Psoas muscle (tissue), 8 donors: ENCODE data around the gene KDM2A. TPM values are rescaled to one million over a fixed set of nuclear protein-coding genes. Genes with fewer than 3 reads are reported as not detected.

ENCODE experiments used
- ATAC-seq, 4 donors: fragments of 200-7000 bp; cut with Tn5 transposase; one replicate each; pipeline ENCODE4 v1.9.1; 2020; ENCODE audit warnings: moderate library complexity in 3 of 4, mild to moderate bottlenecking in 2 of 4
- DNase-seq, 2 donors: peaks; one replicate each; pipeline ENCODE4 v3.0.0-alpha.2; 2020
- H3K27ac ChIP-seq: fragments of 200-600 bp; one replicate; pipeline ENCODE4 v1.8.0; 2022
- H3K27me3 ChIP-seq, 3 donors: fragments of 200-600 bp in 1 of 3; one replicate each; pipeline versions ENCODE4 v1.6.1 to v1.8.0; 2013 to 2022; ENCODE audit warnings: low read length in 2 of 3, mild to moderate bottlenecking in 2 of 3, moderate library complexity in 1 of 3; ENCODE audit not compliant: insufficient read depth in 3 of 3
- H3K36me3 ChIP-seq, 2 donors: fragments of 200-600 bp in 1 of 2; one replicate each; pipeline versions ENCODE4 v1.6.1 to v1.8.0; 2013 to 2022; ENCODE audit warnings: low read depth in 1 of 2, mild to moderate bottlenecking in 1 of 2, moderate library complexity in 1 of 2; ENCODE audit not compliant: insufficient read depth in 1 of 2
- H3K4me1 ChIP-seq: fragments of 200-600 bp; one replicate; pipeline ENCODE4 v1.8.0; 2022
- H3K4me3 ChIP-seq: fragments of 200-600 bp; one replicate; pipeline ENCODE4 v1.8.0; 2022; ENCODE audit warnings: mild to moderate bottlenecking
- H3K9me3 ChIP-seq: fragments of 200-600 bp; one replicate; pipeline ENCODE4 v1.8.0; 2022
- CTCF ChIP-seq: fragments of 200-600 bp; IDR thresholded peaks from one replicate; pipeline ENCODE4 v1.8.0; 2022; ENCODE audit warnings: antibody characterized with exemption
- WGBS, 3 donors: extraction: QIAGEN DNeasy Blood & Tissue Kit; methylation state at CpG; one replicate each; pipeline versions ENCODE4 v1.1.6 to v1.1.7; 2013; 5-methylcytosine and 5-hydroxymethylcytosine counted together
- intact Hi-C, 2 donors: fragments of 100-400 bp; cut with DNase I; formaldehyde crosslinking; loops; one replicate each; pipeline versions ENCODE4 v1.11.0 to v1.14.2; 2022
- polyA plus RNA-seq, 3 donors: library from polyadenylated mRNA; stranded (reverse); fragments of 200-250 nt; gene quantifications; one replicate each; pipeline ENCODE4 v1.2.3, GENCODE V29; 2013
- total RNA-seq, 4 donors: library from RNA; stranded (reverse); fragmentation: NEBNext Ultra II Directional in 2 of 4; extraction: Animal tissue kit (Norgen Biotek cat#: 25700) in 2 of 4; gene quantifications; one replicate each; pipeline versions ENCODE4 v1.2.1 to v1.2.4, GENCODE V29; 2021 to 2023
- donor health status: healthy with polysubstance abuse.
- donor health status: DM: no; HTN: no; CAD: no; lungs with moderate emphysema.
- donor health status: Bipolar disorder and iron deficiency.
- donor health status: healthy.
- donor health status: DM: yes; HTN: yes; CAD: no.
- donor health status: DM: no; HTN: no; CAD: no.
- donor health status: DM: no; HTN: no; CAD: no.
- donor health status: DM: yes; HTN: yes; CAD: no.

KDM2A gene
- total and polyA plus RNA-seq, 7 donors: 26.6 to 67.9 (median 52.4) TPM

- Histone ChIP-seq H3K4me1 (peaks cover 26% of the 10 kb centered on the region), H3K36me3 (peaks cover 0 to 36% of the 10 kb centered on the region in 2 donors), H3K4me3 (no peak overlapping the region), H3K9me3 (peaks cover 6% of the 10 kb centered on the region), H3K27ac (no peak overlapping the region), H3K27me3 (no peaks in the 10 kb centered on the region)
- peak; percentile 17 to 61 for DNase-seq
- TF ChIP-seq CTCF: no peak
- intact Hi-C loops: no loop called here
- no peak for ATAC-seq
- 90 to 92% (median 90%) methylated on average over 33 of the region's 33 CpGs for WGBS, 3 donors
Observed at GRCh38 chr11:67291481-67292381, 172.7 kb downstream of the KDM2A start.

GRCh38 chr11:67292671-67293070 lies 173.6 kb downstream of the KDM2A start:
- no peak for DNase-seq
- intact Hi-C loops: no loop called here
- peaks cover 0 to 33% of the 10 kb centered on the region in 2 donors for H3K36me3 ChIP-seq
- H3K27me3 ChIP-seq: no peaks in the 10 kb centered on the region
- H3K4me1 ChIP-seq: peaks cover 22% of the 10 kb centered on the region
- TF ChIP-seq CTCF: no peak
- no peak for ATAC-seq
- WGBS, 3 donors: 61 to 66% (median 63%) methylated on average over 3 of the region's 3 CpGs
- H3K9me3 ChIP-seq: peaks cover 6% of the 10 kb centered on the region
- H3K4me3 ChIP-seq: no peak overlapping the region
- no peak overlapping the region for H3K27ac ChIP-seq

GRCh38 chr11:67293090-67293489 lies 174.0 kb downstream of the KDM2A start:
- peaks cover 0 to 33% of the 10 kb centered on the region in 2 donors for H3K36me3 ChIP-seq
- peaks cover 6% of the 10 kb centered on the region for H3K9me3 ChIP-seq
- no peak for TF ChIP-seq CTCF
- no peak overlapping the region for H3K4me3 ChIP-seq
- ATAC-seq (no peak), DNase-seq (no peak)
- H3K27ac ChIP-seq: no peak overlapping the region
- H3K4me1 ChIP-seq: peaks cover 18% of the 10 kb centered on the region
- no peaks in the 10 kb centered on the region for H3K27me3 ChIP-seq
- intact Hi-C loops: no loop called here
- WGBS, 3 donors: 44 to 59% (median 53%) methylated on average over 3 of the region's 3 CpGs

GRCh38 chr11:67295846-67296245 lies 176.8 kb downstream of the KDM2A start:
- peaks cover 5% of the 10 kb centered on the region for H3K4me1 ChIP-seq
- no peak overlapping the region for H3K27ac ChIP-seq
- peaks cover 6% of the 10 kb centered on the region for H3K9me3 ChIP-seq
- H3K27me3 ChIP-seq: no peaks in the 10 kb centered on the region
- H3K4me3 ChIP-seq: no peak overlapping the region
- DNase-seq (no peak), ATAC-seq (no peak)
- peaks cover 0 to 47% of the 10 kb centered on the region in 2 donors for H3K36me3 ChIP-seq
- no peak for TF ChIP-seq CTCF
- intact Hi-C loops: no loop called here
- 94 to 100% (median 99%) methylated on average over 1 of the region's 1 CpG for WGBS, 3 donors
